Measurements from ENCODE around the gene PDXK.
"Not testable (repeated sequence)": the region's sequence is repeated elsewhere in the genome, so short reads cannot be mapped to it uniquely, and the experiment has no call there.

Gene PDXK

GRCh38 chr21:43697758-43698643 is 20.9 kb upstream of the PDXK start:
- no peak for DNase-seq (ENCODE audit: low spot score)

DNA sequence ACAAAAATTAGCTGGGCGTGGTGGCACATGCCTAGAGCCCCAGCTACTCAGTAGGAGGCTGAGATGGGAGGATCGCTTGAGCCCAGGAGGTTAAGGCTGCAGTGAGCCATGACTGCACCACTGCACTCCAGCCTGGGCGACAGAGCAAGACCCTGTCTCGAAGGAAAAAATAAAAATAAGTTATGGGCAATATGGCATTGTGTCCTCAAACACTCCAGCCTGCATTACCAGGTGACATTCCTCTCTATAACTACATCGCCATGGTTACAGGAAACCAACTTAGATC is 19.5 kb upstream of the PDXK start:
- not testable (repeated sequence) for DNase-seq (ENCODE audit: low spot score)

DNA sequence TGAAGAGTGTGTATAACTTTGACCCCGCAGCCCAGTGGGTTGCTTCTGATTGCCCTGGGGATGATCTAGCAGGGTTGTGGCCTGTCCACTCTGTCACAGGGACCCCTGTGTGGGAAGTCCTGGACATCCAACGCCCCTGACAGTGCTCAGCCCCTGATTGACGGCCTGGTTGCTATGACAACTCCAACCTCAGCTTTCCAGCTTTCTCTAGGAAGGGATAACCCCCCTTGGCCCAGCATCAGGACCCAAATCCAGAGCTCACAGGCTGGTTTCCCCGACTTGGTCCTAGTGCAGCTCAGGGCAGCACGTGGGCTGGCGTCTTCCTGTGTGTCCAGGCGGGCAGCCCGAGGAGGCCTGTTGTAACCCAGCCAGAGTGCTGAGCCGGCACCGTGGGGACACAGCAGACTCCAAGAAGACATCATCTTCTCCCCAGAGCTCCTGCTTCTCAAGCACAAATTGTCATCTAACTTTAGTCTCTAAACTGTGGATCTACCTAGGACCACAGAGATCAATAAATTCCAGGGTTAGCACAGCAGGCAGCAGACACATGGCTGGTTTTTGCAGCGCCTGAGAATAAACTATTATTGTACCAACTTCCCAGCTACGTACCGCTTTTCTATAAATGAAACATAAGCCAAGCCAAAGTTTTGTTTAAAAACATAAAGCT is 18.9 kb upstream of the PDXK start:
- no peak for DNase-seq (ENCODE audit: low spot score)

DNA sequence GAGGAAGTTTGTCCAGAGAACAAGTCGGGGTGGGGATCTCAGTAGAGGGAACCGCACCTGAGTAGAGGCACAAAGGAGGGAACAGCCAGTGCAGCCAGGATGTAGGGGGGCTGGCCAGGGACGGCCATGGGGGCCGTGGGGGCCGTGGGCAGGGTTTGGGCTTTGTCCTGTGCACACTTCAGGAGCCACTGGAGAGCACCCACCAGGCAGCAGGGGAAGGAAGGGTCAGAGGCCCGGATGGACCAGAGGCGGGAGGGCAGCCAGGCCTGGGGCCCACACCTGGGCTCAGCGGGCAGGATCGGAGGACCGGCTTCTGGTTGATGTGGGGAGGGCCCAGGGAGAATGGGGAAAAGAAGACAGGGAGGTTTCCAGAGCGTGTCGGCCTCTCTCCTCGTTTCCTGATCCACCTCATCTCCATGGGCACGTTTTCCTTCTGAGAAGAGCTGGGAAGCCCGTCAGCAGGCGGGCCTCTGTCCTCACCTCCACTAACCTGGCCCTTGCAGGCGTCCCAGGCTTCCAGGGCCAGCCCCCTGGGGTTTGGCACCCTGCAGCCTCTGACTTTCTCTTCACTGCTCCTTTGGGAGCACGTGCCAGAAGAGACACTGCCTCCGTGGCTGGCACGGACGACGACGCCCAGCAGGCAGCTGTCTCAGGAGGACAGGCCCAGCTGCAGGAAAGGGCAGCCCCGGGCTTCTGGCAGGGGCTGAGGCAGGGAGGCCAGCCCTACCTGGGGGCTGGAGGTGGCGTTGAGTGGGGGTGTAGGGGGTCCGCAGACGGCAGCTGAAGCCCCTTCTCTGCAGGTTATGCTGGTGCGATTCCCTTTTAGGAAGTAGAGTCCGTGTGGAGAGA is 16.8 kb upstream of the PDXK start:
- no peak for DNase-seq (ENCODE audit: low spot score)

GRCh38 chr21:43702785-43703034 is 16.2 kb upstream of the PDXK start:
- DNase-seq (ENCODE audit: low spot score): no peak

DNA sequence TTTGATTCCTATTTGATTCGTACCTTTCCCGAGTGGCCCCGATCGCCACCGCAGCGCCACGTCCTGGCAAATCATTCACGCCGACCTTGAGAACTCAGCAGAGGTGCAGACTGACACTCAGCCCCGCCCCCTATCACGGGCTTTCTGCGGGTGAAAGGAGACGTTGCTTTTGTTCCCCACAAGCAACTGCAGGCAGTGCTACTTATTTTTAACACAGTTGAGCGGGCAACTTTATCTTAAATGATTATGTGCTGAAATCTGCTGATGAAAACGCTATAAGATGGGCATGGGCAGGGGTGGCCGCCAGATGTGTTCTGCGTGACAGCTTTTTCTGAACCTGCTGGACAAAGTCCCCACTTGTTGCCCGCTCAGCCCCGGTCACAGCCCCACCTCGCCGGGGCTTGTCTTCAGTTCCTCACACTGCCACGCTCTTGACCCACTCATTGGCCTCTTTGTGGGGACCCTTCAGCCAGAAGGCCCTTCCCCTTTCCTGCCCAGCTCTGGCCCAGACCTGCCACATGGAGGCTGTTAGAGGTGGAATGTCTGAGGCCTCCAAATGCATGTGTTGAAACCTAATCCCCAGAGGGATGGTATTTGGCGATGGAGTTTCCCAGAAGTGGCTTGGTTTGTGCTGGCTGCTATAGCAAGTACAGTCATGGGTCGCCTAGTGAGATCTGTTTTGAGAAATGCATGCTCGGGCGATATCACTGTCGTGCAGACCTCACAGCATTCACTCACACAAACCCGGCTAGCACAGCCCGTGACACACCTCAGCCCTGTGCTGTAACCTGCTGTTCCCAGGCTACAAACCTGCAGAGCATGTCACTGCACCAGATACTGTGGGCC is 15.7 kb upstream of the PDXK start:
- no peak for DNase-seq (ENCODE audit: low spot score)

GRCh38 chr21:43707462-43707861 is 11.5 kb upstream of the PDXK start:
- no peak for DNase-seq (ENCODE audit: low spot score)

GRCh38 chr21:43708745-43709381 is 10.1 kb upstream of the PDXK start:
- no peak for DNase-seq (ENCODE audit: low spot score)

DNA sequence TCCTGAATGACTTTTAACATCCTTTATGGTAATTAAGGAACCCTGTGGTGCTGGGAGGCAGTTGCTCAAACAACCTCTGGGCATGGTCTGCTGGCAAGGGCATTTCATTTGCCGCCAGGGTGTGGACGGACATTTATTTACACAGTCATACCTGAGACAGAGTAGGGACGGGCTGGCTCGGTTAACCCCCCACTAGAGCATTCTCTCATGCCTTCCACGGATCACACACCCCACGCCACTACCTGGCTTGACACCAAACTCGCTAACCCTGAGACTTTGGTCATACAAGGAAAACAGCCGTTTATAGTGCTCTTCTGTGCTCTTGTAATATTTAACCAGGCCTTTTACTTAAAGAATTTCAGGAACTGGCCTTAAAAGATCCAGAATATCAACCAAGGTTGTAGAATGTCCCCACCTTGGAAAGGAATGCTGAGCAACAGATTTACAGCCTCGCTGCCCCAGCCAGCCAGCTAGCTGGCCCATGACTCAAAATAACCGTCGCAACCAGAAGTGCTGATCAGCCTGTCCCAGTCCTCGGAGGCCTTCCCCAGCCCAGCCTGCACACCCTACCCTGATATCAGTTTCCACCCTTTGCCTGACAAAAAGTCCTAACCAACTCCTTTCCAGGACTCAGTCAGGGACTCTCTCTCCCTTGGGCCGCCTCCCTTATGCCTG is 6.5 kb upstream of the PDXK start:
- DNase-seq (ENCODE audit: low spot score): no peak

DNA sequence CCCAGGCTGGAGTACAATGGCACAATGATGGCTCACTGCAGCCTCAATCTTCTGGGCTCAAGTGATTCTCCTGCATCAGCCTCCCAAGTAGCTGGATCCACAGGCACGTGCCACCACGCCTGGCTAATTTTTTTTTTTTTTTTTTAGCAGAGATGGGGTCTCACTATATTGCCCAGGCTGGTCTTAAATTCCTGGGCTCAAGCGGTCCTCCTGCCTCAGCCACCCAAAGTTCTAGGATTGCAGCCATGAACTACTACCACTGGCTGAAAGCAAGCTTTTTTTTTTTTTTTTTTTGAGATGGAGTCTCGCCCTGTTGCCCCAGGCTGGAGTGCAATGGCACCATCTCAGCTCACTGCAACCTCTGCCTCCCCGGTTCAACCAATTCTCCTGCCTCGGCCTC is 5.8 kb upstream of the PDXK start:
- DNase-seq (ENCODE audit: low spot score): not testable (repeated sequence)

GRCh38 chr21:43716376-43717165 is 2.4 kb upstream of the PDXK start:
- no peak for DNase-seq (ENCODE audit: low spot score)

DNA sequence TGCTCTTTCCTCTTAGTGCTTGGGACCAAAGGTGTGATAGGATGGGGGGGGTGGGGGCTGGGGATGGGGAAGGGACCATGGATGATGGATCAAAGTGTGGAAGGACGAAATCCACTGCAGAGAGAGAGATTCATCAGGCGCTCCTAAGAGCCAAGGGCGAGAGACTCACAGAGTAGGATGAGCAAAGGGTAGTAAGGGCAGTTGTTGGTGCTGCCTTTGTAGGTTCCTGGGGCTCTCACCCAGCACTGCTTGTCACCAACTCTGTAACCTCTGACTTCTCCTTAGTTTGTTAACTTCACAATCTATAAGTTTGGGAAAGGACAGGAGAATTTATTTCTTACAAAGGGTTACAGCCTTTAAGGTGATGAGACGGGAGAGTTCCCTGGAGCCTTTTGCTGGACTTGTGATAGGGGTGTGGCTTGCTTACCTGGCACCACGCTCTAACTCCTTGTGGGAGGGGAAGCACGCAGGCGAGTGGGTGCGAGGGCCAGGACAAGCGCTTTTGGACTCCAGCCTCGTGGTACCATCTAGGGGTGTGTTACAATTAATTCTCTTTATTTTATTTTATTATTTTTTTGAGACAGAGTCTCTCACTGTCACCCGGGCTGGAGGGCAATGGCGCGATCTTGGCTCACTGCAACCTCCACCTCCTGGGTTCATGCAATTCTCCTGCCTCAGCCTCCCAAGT is 1.6 kb upstream of the PDXK start:
- no peak for DNase-seq (ENCODE audit: low spot score)

DNA sequence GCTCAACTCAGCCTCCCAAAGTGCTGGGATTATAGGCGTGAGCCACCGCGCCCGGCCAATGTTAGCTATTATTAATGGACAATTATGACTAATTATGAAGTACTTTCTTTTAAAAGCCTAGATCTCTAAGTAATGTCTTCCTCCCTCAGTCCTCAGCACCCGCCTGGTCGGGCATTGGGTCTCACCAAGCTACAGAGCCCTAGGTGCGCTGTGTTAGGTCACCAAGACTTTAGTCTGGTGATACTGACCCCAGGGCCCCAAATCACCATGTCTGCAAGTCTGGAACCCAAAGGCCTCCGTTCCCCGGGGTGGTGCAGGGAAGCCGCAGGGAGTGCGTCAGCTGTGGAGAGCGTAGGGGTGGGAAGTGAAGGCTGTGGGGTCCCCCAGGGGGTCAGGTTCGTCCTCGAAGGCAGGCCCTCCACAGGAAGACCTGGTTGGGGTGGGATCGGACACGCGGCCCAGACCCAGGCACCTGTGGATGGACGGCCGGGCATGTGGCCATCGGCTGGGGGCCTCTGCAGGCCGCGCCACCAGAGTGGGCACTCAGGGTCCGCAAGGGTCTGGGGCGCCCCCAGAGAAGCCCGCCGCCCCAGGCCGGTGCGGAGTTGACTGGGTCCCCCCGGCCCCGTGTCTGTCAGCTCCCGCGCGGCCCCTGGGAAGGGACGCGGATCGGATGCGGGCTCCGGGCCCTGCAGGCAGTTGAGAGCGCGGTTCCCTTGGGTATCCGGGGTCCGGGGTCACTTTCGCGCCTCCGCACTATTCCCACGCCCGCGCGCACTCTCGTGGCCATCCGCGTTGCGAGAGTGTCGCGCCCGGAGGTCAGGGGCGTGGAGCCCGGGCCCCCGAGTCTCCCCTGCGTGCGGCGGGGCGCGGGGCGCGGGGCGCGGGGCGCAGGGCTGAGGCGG is 710 bp upstream of the PDXK start:
- no peak for DNase-seq (ENCODE audit: low spot score)

DNA sequence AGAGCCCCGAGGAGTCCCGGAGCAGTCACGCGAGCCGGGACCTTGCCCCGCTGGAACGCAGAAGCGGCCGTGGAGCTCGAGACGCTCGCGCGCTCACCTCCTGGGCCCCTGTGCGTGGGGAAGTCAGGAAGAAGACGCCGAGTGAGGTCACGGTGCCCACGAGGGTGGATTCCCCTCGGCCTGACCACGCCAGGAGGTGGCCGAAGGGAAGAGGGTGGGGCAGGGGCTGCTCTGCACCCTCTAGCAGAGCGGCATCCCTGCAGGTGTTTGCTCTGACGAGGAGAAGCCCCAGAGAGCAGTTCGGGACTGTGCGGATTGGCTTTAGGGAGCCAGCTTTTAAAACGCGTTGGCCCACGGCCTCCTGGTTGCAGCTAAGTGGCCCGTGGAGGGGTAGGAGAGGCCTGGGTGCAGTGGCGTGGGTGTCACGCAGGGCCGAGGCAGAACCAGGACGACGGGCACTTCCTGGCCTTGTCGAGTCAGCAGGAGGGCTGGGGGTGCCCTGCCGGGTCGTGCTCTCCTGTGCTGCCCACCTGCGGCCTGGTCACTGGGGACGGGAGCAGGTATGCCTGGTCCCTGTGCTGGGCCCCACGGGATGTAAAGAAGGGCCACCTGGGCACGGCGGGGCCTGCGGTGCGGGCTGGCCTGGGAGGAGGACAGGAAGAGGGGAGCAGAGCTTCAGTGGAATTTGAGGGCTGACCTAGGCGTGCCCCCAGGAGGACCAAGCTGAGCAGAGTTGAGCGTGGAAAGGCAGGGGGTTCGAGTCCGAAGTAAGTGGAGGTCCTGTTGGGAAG is 1.0 kb downstream of the PDXK start:
- DNase-seq (ENCODE audit: low spot score): no peak

DNA sequence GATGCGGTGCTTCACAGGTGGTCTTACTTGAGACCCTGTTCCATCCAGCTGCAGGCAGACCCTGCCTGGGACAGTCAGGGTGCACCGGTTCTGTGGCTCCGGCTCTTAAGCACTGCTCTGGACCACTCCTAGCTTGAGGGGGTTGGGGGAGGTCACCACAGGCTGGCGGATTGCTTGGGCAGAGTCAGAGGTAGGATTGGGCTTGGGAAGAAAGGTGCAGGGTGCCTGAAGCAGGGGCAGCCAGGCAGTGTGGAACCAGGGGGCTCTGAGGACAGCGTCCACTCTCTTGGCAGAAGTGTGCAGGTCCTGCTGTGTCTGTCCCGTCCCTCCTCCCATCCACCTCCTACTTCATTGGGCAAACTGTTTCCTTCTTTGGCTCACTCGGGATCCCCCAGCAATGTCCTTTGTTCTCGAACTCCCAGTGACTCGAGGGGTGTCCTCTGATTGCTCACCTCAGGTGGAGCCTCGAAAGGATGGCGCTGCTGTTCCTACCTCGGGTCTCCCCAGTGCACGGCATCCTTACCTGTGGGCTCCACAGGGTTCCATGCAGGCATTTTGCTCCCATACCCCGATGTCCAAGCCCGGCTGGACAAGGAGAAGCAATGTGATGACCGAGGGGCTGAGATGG is 1.7 kb downstream of the PDXK start:
- no peak for DNase-seq (ENCODE audit: low spot score)

DNA sequence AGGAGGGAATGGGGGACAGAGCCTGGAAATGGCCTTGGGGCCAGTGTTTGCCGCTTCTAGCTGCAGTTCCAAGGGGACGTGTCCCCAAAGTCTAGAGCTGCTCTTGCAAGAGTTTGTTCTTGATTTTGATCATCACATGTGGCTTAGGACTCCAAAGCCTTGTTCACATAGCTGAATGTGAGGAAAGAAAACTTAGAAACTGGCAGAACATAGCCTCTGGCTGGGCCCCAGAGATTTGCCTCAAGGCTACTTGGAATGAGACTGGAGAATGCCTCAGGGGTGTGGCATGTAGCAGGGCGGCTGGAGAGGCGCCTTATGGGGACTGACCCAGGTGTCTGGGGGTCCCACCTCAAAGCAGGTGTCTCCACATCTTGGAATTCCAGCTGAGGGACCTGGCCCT is 2.3 kb downstream of the PDXK start:
- DNase-seq (ENCODE audit: low spot score): no peak

DNA sequence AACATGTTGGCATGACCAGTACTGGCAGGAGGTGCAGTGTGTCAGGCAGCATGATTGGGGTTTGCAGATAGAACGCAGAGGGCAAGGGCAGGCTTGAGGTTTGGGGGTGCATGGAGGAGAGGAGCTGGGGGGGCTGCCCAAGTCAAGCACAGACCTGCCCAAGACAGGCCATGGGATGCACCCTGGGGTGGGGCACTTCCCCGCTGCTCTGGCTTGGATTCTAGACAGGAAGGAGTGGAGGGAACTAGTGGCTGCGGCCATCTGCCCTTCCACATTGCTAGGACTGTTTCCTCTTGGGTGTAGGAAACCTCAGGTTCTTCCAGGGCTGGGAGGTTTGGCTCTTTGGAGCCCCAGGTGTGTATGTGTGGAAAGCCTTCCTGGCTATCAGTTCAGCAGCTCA is 3.0 kb downstream of the PDXK start:
- no peak for DNase-seq (ENCODE audit: low spot score)
